K562 (cell line): ENCODE results near the gene TOM1. TPM values are rescaled to one million over a fixed set of nuclear protein-coding genes. Genes with fewer than 3 reads are reported as not detected.

Experiments used
- ATAC-seq: fragments of 200-7000 bp; cut with Tn5 transposase; 3 replicates; pipeline ENCODE4 v1.9.1; 2020; ENCODE audit warnings: moderate library complexity
- BruUV-seq: library from RNA; stranded (reverse); fragments of 400-500 nt; replicated peaks from 2 replicates; lab custom pipeline; 2021; lab: Mats Ljungman, UMichigan
- CTCF ChIA-PET: fragments of 300-600 bp; formaldehyde crosslinking; extraction: SDS; loops from one replicate; lab custom pipeline; 2021; ENCODE audit warnings: low intra/inter-chr PET ratio; lab: Yijun Ruan, JAX
- POLR2A ChIA-PET: fragments of 300-600, 350-650 bp; sonication (Branson Sonifier 250); formaldehyde crosslinking; extraction: SDS; loops from one replicate; lab custom pipeline; 2021; ENCODE audit warnings: antibody characterized with exemption, inconsistent platforms; lab: Yijun Ruan, JAX
- DNase-seq, 4 experiments: peaks; one replicate each; pipeline versions ENCODE4 v3.0.0 to v3.0.0-alpha.2; 2011 to 2018; ENCODE audit warnings: low spot score in 3 of 4, mixed read lengths in 3 of 4; ENCODE audit errors: extremely low read depth in 1 of 4
- FAIRE-seq: peaks from 2 replicates; lab custom pipeline; 2011; peaks lifted over from hg19 to GRCh38; lab: Jason Lieb, UNC
- H2AFZ ChIP-seq: 2 replicates; pipeline ENCODE4 v1.6.0; 2011; ENCODE audit warnings: low read depth, low read length, control low read depth, inconsistent platforms
- H3K27ac ChIP-seq: fragments of 200-600 bp; 3 replicates; pipeline ENCODE4 v1.8.0; 2011; ENCODE audit warnings: low read depth, mild to moderate bottlenecking, control low read depth, inconsistent platforms, low read length, moderate library complexity, mixed read lengths; ENCODE audit errors: extremely low read depth
- H3K27me3 ChIP-seq, 2 experiments: fragments of 300-600 bp in 1 of 2; 2 replicates in 1 of 2; 3 replicates in 1 of 2; pipeline versions ENCODE4 v1.6.0 to v1.8.0; 2011; ENCODE audit warnings: inconsistent platforms in 2 of 2, low read length in 2 of 2, mild to moderate bottlenecking in 1 of 2, mixed read lengths in 1 of 2, moderate library complexity in 1 of 2; ENCODE audit not compliant: control insufficient read depth in 2 of 2, insufficient read depth in 2 of 2
- H3K36me3 ChIP-seq: fragments of 300-600 bp; 3 replicates; pipeline ENCODE4 v1.8.0; 2011; ENCODE audit warnings: mild to moderate bottlenecking, low read length, inconsistent platforms; ENCODE audit not compliant: control insufficient read depth, insufficient read depth
- H3K4me1 ChIP-seq, 2 experiments: fragments of 200-600 bp in 1 of 2; replicated peaks in 1 of 2; 2 replicates in 1 of 2; 3 replicates in 1 of 2; pipeline versions ENCODE4 v1.5.1 to v1.8.0; 2011; ENCODE audit warnings: inconsistent platforms in 2 of 2, low read length in 2 of 2, mild to moderate bottlenecking in 1 of 2, mixed read lengths in 1 of 2, moderate library complexity in 1 of 2; ENCODE audit not compliant: control insufficient read depth in 2 of 2, insufficient read depth in 2 of 2
- H3K4me2 ChIP-seq: 2 replicates; pipeline ENCODE4 v1.6.1; 2011; ENCODE audit warnings: low read length, control low read depth, inconsistent platforms, mixed read lengths; ENCODE audit not compliant: insufficient read depth
- H3K4me3 ChIP-seq: fragments of 200-600 bp; sonication (generic), shearing (Covaris generic); 2 replicates; pipeline ENCODE4 v1.5.1; 2016; ENCODE audit warnings: control low read depth, inconsistent platforms
- H3K79me2 ChIP-seq: fragments of 200-600 bp; 3 replicates; pipeline ENCODE4 v1.8.0; 2011; ENCODE audit warnings: low read length, inconsistent platforms; ENCODE audit not compliant: control insufficient read depth, insufficient read depth
- H3K9ac ChIP-seq, 2 experiments: 2 replicates each; pipeline versions ENCODE4 v1.6.0 to v1.6.1; 2011; ENCODE audit warnings: low read depth in 2 of 2, low read length in 2 of 2, control low read depth in 1 of 2, inconsistent platforms in 1 of 2, mild to moderate bottlenecking in 1 of 2, mixed read lengths in 1 of 2; ENCODE audit not compliant: insufficient read depth in 1 of 2
- H3K9me1 ChIP-seq: one replicate; pipeline ENCODE4 v1.6.0; 2011; ENCODE audit warnings: inconsistent platforms, mild to moderate bottlenecking, low read length, moderate library complexity; ENCODE audit not compliant: control insufficient read depth, insufficient read depth
- H3K9me3 ChIP-seq: replicated peaks from 2 replicates; pipeline ENCODE4 v1.5.1; 2011; ENCODE audit warnings: low read depth, low read length, inconsistent platforms; ENCODE audit not compliant: control insufficient read depth, insufficient read depth
- H4K20me1 ChIP-seq: replicated peaks from 2 replicates; pipeline ENCODE4 v1.6.1; 2011; ENCODE audit warnings: low read length, inconsistent platforms, mixed read lengths; ENCODE audit not compliant: control insufficient read depth, insufficient read depth
- E2F5 ChIP-seq: sonication (generic); formaldehyde crosslinking; IDR thresholded peaks from 2 replicates; pipeline ENCODE4 v1.8.0; 2022; ENCODE audit warnings: mild to moderate bottlenecking, missing genetic modification reagents
- FOXJ3 ChIP-seq: sonication (generic); formaldehyde crosslinking; IDR thresholded peaks from 2 replicates; pipeline ENCODE4 v1.4.0; 2020; ENCODE audit warnings: mild to moderate bottlenecking, missing genetic modification reagents
- HCFC1 ChIP-seq: IDR thresholded peaks from 2 replicates; pipeline ENCODE4 v1.6.1; 2012; ENCODE audit warnings: low read depth, low read length, improper control_type of control experiment
- MXD1 ChIP-seq: fragments of 250-450 bp; sonication (Bioruptor Pico); IDR thresholded peaks from 2 replicates; pipeline ENCODE4 v1.8.0; 2021; ENCODE audit warnings: borderline replicate concordance, mild to moderate bottlenecking, moderate library complexity; ENCODE audit not compliant: poor library complexity, severe bottlenecking
- POLR2H ChIP-seq: IDR thresholded peaks from 2 replicates; pipeline ENCODE4 v1.6.1; 2016; ENCODE audit warnings: missing genetic modification characterization, low read depth, mild to moderate bottlenecking, control low read depth, missing compliant biosample characterization, moderate library complexity
- PYGO2 ChIP-seq: fragments of 450-650 bp; IDR thresholded peaks from 2 replicates; pipeline ENCODE4 v1.6.1; 2016; ENCODE audit warnings: mild to moderate bottlenecking, missing genetic modification characterization, moderate library complexity, missing compliant biosample characterization
- SREBF2 ChIP-seq: sonication (generic); formaldehyde crosslinking; IDR thresholded peaks from 2 replicates; pipeline ENCODE4 v1.4.0; 2020; ENCODE audit warnings: mild to moderate bottlenecking, missing genetic modification reagents
- WGBS: fragments of 100-300 bp; shearing (Covaris generic); methylation state at CpG from one replicate; pipeline ENCODE4 v1.1.6; 2016; ENCODE audit warnings: low coverage, mixed read lengths; ENCODE audit not compliant: insufficient coverage; ENCODE audit errors: missing lambda C conversion rate; 5-methylcytosine and 5-hydroxymethylcytosine counted together
- in situ Hi-C: fragments of 300-500 bp; cut with MboI; formaldehyde crosslinking; loops from 4 replicates; pipeline ENCODE4 v1.15.0; 2018; ENCODE audit warnings: inconsistent platforms, mixed read lengths
- intact Hi-C: fragments of 100-400 bp; cut with micrococcal nuclease; formaldehyde crosslinking; loops from 2 replicates; pipeline ENCODE4 v1.14.2; 2022
- polyA plus RNA-seq, 8 experiments: library from polyadenylated mRNA; depleted of rRNA in 4 of 8; stranded (reverse) in 5 of 8; unstranded in 3 of 8; fragments of >200 nt; fragmentation: Nextera tagmentation in 2 of 8; fragmentation: Illumina TruSeq in 1 of 8; extraction: Ambion mirVana in 2 of 8; extraction: Trizol in 1 of 8; gene quantifications; 2 replicates each; pipeline versions ENCODE4 v1.2.1 to v1.2.3, GENCODE V29; 2011 to 2014; ENCODE audit warnings: inconsistent platforms in 1 of 8, missing spikeins in 1 of 8
- total RNA-seq, 7 experiments: library from RNA; depleted of rRNA in 6 of 7; stranded (reverse); fragments of >200 nt in 6 of 7; fragmentation: Illumina TruSeq in 2 of 7; extraction: Trizol in 2 of 7; gene quantifications; 2 replicates each; pipeline versions ENCODE4 v1.2.1 to v1.2.3, GENCODE V29; 2011 to 2021; ENCODE audit warnings: low replicate concordance in 1 of 7

The TOM1 gene
- total and polyA plus RNA-seq, 9 of the 15 experiments (the other 6 are each of a cell fraction or from before 2014, with no cell fraction given) = 0.64 to 20.6 (median 12.0) TPM

GRCh38 chr22:35276019-35276418 lies 23.7 kb upstream of the TOM1 start:
- intact Hi-C loops = no loop called here
- H3K9me1 ChIP-seq = no peaks in the 10 kb centered on the region
- peaks cover 67% of the 10 kb centered on the region; the same call in 2 of the 3 replicates for H3K36me3 ChIP-seq
- H3K4me2 ChIP-seq = no peak overlapping the region
- no TSS peak for BruUV-seq
- no peaks in the 10 kb centered on the region for H3K27me3 ChIP-seq
- 78% methylated on average over 4 of the region's 4 CpGs for WGBS
- TF ChIP-seq HCFC1 (no peak), PYGO2 (tag) (no peak), FOXJ3 (CRISPR knock-in tag) (no peak), SREBF2 (CRISPR knock-in tag) (no peak), E2F5 (CRISPR knock-in tag) (no peak), MXD1 (CRISPR knock-in tag) (no peak), POLR2H (tag) (no peak)
- FAIRE-seq = no peak
- H3K27ac ChIP-seq = no peak overlapping the region
- ChIA-PET POLR2A (no interaction called here), CTCF (no interaction called here)
- in situ Hi-C loops = no loop called here
- no peak overlapping the region for H3K4me3 ChIP-seq
- H3K79me2 ChIP-seq = peaks cover 6% of the 10 kb centered on the region; the same call in 2 of the 3 replicates
- ATAC-seq = no peak
- no peak overlapping the region for H3K9ac ChIP-seq
- no peak overlapping the region for H2AFZ ChIP-seq
- no peaks in the 10 kb centered on the region for H4K20me1 ChIP-seq
- no peaks in the 10 kb centered on the region for H3K4me1 ChIP-seq
- no peak for DNase-seq
- no peaks in the 10 kb centered on the region for H3K9me3 ChIP-seq
